GM12864 (cell line): Measurements from ENCODE around the gene DPT.

Experiments
- DNase-seq: peaks from one replicate; pipeline ENCODE4 v3.0.0-alpha.2; 2011; ENCODE audit warnings: low read depth
- H3K4me3 ChIP-seq: 2 replicates; pipeline ENCODE4 v1.5.1; 2011; ENCODE audit warnings: mild to moderate bottlenecking, low read depth, low read length, control low read depth
- CTCF ChIP-seq: IDR thresholded peaks from 2 replicates; pipeline ENCODE4 v1.5.1; 2011; ENCODE audit warnings: low read depth, mild to moderate bottlenecking, moderate library complexity, low read length, control low read depth, inconsistent platforms; ENCODE audit errors: missing control alignments

The DPT gene

GRCh38 chr1:168687816-168688215 is 41.2 kb downstream of the DPT start:
- H3K4me3 ChIP-seq = no peak overlapping the region
- DNase-seq = no peak
- TF ChIP-seq CTCF = no peak

GRCh38 chr1:168686666-168687065 is 42.3 kb downstream of the DPT start:
- DNase-seq = no peak

GRCh38 chr1:168683871-168684270 is 45.1 kb downstream of the DPT start:
- no peak for DNase-seq
- no peak for TF ChIP-seq CTCF
- no peak overlapping the region for H3K4me3 ChIP-seq

More at GRCh38 chr1:168686666-168687065, 42.3 kb downstream of the DPT start:
- TF ChIP-seq CTCF = no peak
- no peak overlapping the region for H3K4me3 ChIP-seq

GRCh38 chr1:168676861-168677260 is 52.1 kb downstream of the DPT start:
- no peak overlapping the region for H3K4me3 ChIP-seq
- DNase-seq = no peak
- TF ChIP-seq CTCF = no peak

- DNase-seq = no peak
- no peak overlapping the region for H3K4me3 ChIP-seq
- TF ChIP-seq CTCF = no peak
Measured at GRCh38 chr1:168676029-168676812, 52.8 kb downstream of the DPT start.

GRCh38 chr1:168673974-168674683 is 54.9 kb downstream of the DPT start:
- no peak for TF ChIP-seq CTCF
- no peak for DNase-seq
- H3K4me3 ChIP-seq = no peak overlapping the region
